Natural killer cell treated with Interleukin-12 subunit alpha and Interleukin-12 subunit beta and Interleukin-15 and Interleukin-18, amount 100 ng/mL, for 72 hours (primary cell): ENCODE measurements around the gene TAS2R10. TPM values are rescaled to one million over a fixed set of nuclear protein-coding genes. Genes with fewer than 3 reads are reported as not detected.

Experiments used
- ATAC-seq, 2 donors: fragments of 150-1000 bp; cut with Tn5 transposase in 1 of 2; sonication (Bioruptor Pico), chemical (Tn5 transposase) in 1 of 2; 2 replicates each; pipeline ENCODE4 v1.10.0; 2021
- DNase-seq: peaks from one replicate; pipeline ENCODE4 v3.0.0; 2022; ENCODE audit warnings: low spot score
- H3K27ac Mint-ChIP-seq, 2 donors: 1 replicate in 1 of 2; 2 replicates in 1 of 2; pipeline ENCODE4 v1.8.0; 2022; ENCODE audit warnings: mixed read lengths in 2 of 2, mild to moderate bottlenecking in 1 of 2, moderate library complexity in 1 of 2
- H3K27me3 Mint-ChIP-seq, 2 donors: 1 replicate in 1 of 2; 2 replicates in 1 of 2; pipeline ENCODE4 v1.8.0; 2022; ENCODE audit warnings: mixed read lengths in 2 of 2
- H3K36me3 Mint-ChIP-seq: one replicate; pipeline ENCODE4 v1.8.0; 2022; ENCODE audit warnings: mixed read lengths
- H3K4me1 Mint-ChIP-seq, 2 donors: 1 replicate in 1 of 2; 2 replicates in 1 of 2; pipeline ENCODE4 v1.8.0; 2022; ENCODE audit warnings: low read depth in 2 of 2, mixed read lengths in 2 of 2, mild to moderate bottlenecking in 1 of 2
- H3K4me3 Mint-ChIP-seq: one replicate; pipeline ENCODE4 v1.8.0; 2022; ENCODE audit warnings: mixed read lengths
- H3K9me3 Mint-ChIP-seq: 2 replicates; pipeline ENCODE4 v1.8.0; 2022; ENCODE audit warnings: mixed read lengths
- total RNA-seq, 2 donors: library from RNA; stranded (reverse); gene quantifications; one replicate each; pipeline ENCODE4 v1.2.3, GENCODE V29; 2022

TAS2R10 gene
- 1 to 10 TPM in 1 of 2 donors, under 1 TPM in 1; 0.64 to 1.0 TPM for total RNA-seq

GRCh38 chr12:10826258-10826657 is at the start of gene TAS2R10:
TSS of gene TAS2R10 (minus strand) at chr12:10826358. CDS start at chr12:10826269, 89 bp downstream.
- Mint-ChIP-seq H3K27ac (no peak within 1 kb of the TSS), H3K9me3 (no peaks in the 10 kb centered on the region), H3K4me3 (no peak within 1 kb of the TSS), H3K36me3 (no peaks in the 10 kb centered on the region), H3K27me3 (no peaks in the 10 kb centered on the region), H3K4me1 (no peaks in the 10 kb centered on the region)
- DNase-seq = no peak
- ATAC-seq = no peak

DNA sequence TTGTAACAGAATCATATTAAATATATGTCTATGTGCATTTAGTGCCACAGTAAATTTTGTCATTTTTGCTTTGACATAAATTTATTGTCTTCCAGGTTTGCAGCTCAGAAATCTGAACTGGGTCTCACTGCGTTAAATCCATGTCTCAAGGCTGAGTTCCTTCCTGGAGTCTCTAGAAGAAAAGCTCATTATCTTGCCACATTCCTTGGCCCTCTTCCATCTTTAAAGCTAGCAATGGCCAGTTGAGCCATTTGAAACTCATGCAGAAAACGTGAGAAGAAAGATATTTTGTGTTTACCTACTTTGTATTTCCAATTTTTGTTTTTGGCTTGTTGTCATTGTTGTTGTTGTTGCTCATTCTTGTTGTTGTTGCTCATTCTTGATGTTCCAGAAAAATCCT is 47.2 kb upstream of the TAS2R10 start:
- no peak for ATAC-seq
- Mint-ChIP-seq H3K36me3 (peaks cover 19% of the 10 kb centered on the region), H3K27me3 (no peaks in the 10 kb centered on the region), H3K4me3 (no peak overlapping the region), H3K9me3 (peaks cover 6% of the 10 kb centered on the region), H3K27ac (no peak overlapping the region), H3K4me1 (no peaks in the 10 kb centered on the region)
- no peak for DNase-seq

DNA sequence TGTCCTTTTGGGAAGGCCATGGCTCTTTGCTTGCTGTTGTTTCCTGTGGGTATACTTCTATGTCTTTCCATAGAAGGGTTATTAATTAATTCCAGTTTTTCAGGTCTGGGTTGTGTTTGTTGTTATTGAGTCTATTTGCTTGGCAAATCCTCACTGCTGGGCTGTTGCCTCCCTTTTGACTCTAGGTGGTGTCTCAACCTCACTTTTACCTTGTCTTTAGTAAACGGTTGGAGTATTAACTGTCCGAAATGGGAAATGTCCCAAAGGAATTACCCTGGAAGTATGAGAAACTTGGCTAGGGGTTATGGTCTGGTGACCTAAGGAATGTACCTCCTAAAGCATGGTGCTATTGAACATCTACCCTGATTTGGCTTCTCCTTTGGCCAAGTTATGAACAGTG is 41.2 kb upstream of the TAS2R10 start:
- peaks cover 0 to 3% of the 10 kb centered on the region in 2 donors for H3K4me1 Mint-ChIP-seq
- DNase-seq = no peak
- no peak for ATAC-seq
- H3K27me3 Mint-ChIP-seq = no peaks in the 10 kb centered on the region
- H3K9me3 Mint-ChIP-seq = no peaks in the 10 kb centered on the region
- H3K4me3 Mint-ChIP-seq = no peak overlapping the region
- peaks cover 16% of the 10 kb centered on the region for H3K36me3 Mint-ChIP-seq
- H3K27ac Mint-ChIP-seq = no peak overlapping the region

DNA sequence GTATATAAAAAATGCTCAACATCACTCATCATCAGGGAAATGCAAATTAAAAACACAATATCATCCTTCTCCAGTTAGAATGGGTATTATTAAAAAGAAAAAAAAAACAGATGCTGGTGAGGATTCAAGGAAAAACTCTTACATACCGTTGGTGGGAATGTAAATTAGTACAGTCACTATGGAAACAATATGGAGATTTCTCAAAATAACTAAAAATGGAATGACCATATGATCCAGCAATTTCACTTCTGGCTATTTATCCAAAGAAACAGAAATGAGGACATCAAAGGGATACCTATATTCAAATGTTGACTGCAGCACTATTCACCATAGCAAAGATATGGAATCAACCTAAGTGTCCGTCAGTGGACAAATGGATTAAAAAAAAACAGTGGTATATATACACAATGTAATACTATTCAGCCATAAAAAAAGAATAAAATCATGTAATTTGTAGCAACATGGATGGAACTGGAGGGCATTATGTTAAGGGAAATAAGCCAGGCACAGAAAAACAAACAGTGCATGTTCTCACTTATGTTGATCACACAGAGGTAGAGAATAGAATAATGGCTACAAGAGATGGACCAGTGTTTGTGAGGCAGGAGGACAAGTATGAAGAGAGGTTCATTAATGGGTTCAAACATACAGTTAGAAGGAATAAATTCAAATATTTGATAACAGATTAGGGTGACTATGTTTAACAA is 37.5 kb upstream of the TAS2R10 start:
- Mint-ChIP-seq H3K27ac (no peak overlapping the region), H3K27me3 (no peaks in the 10 kb centered on the region), H3K36me3 (peaks cover 35% of the 10 kb centered on the region), H3K4me3 (no peak overlapping the region), H3K9me3 (peaks cover 3% of the 10 kb centered on the region), H3K4me1 (peaks cover 0 to 3% of the 10 kb centered on the region in 2 donors)
- no peak for ATAC-seq
- DNase-seq = no peak

- H3K9me3 Mint-ChIP-seq = peaks cover 3% of the 10 kb centered on the region
- no peaks in the 10 kb centered on the region for H3K27me3 Mint-ChIP-seq
- DNase-seq = no peak
- peaks cover 0 to 3% of the 10 kb centered on the region in 2 donors for H3K4me1 Mint-ChIP-seq
- H3K27ac Mint-ChIP-seq = no peak overlapping the region
- no peak overlapping the region for H3K4me3 Mint-ChIP-seq
- ATAC-seq = no peak
- H3K36me3 Mint-ChIP-seq = peaks cover 53% of the 10 kb centered on the region
Measured at GRCh38 chr12:10861366-10861765, 35.2 kb upstream of the TAS2R10 start.

GRCh38 chr12:10855807-10856206 is 29.6 kb upstream of the TAS2R10 start:
- no peaks in the 10 kb centered on the region for H3K27me3 Mint-ChIP-seq
- DNase-seq (no peak), ATAC-seq (no peak)
- H3K36me3 Mint-ChIP-seq = peaks cover 41% of the 10 kb centered on the region
- peaks cover 22 to 23% of the 10 kb centered on the region in 2 donors for H3K4me1 Mint-ChIP-seq
- no peak overlapping the region for H3K4me3 Mint-ChIP-seq
- no peak overlapping the region for H3K27ac Mint-ChIP-seq
- no peaks in the 10 kb centered on the region for H3K9me3 Mint-ChIP-seq

DNA sequence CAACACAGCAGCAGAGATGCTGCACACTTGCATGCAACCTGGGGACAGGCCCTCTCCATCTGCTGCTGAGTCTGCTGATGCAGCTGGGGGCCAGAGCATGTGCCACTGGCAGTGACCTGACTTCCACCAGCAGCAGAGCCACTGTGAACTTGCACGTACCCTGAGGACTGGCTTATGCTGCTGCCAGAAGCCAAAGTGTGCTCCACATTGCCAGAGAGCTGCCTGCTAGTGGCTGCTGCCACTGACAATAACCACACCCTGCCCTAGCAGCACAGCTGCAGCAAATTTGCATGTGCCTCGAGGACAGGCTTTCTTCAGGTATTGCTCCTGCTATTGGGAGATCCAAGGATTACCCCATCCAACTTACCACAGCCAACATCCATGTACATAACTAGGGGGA is 27.6 kb upstream of the TAS2R10 start:
- Mint-ChIP-seq H3K9me3 (no peaks in the 10 kb centered on the region), H3K4me3 (no peak overlapping the region), H3K27ac (no peak overlapping the region), H3K27me3 (no peaks in the 10 kb centered on the region), H3K4me1 (peaks cover 34 to 42% of the 10 kb centered on the region in 2 donors), H3K36me3 (peaks cover 27% of the 10 kb centered on the region)
- no peak for ATAC-seq
- no peak for DNase-seq

- peak overlapping the region; percentile 9 to 10 for H3K27ac Mint-ChIP-seq
- DNase-seq (no peak), ATAC-seq (no peak)
- peaks cover 14% of the 10 kb centered on the region for H3K36me3 Mint-ChIP-seq
- H3K9me3 Mint-ChIP-seq = no peaks in the 10 kb centered on the region
- no peak overlapping the region for H3K4me3 Mint-ChIP-seq
- H3K4me1 Mint-ChIP-seq = peaks cover 34 to 44% of the 10 kb centered on the region in 2 donors
- H3K27me3 Mint-ChIP-seq = no peaks in the 10 kb centered on the region
Measured at GRCh38 chr12:10851243-10851858, 25.2 kb upstream of the TAS2R10 start.

DNA sequence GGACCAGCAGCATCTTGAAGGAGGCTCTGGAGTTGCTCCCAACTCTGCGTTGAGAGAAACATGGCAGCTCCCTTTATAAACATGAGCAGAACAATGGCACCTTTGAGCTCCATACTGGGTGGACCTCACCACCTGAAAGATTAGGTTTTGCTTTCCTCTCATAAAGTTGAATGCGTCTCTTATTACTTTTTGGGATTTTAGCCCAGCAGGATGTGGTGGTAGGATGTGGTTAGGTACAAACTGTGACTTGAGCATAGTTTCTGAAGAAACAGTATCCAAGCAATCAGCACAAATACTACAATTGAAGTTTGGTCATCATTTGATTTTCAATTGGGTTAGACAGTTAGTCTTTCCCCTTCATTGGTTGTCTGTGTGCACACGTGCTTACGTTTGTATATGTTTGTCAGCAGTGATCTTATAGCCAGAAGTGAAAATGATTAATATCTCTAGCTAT is 23.3 kb upstream of the TAS2R10 start, which contains the start of gene PRR4:
Gene PRR4, minus strand, starts transcription at position 51 of the 454 bp plus-strand sequence. Its CDS starts 38 bp downstream, at position 13.
- Mint-ChIP-seq H3K27me3 (no peaks in the 10 kb centered on the region), H3K36me3 (peaks cover 6% of the 10 kb centered on the region), H3K9me3 (no peaks in the 10 kb centered on the region), H3K4me3 (no peak within 1 kb of the TSS), H3K27ac (peak within 1 kb of the TSS in 1 of 2 donors; percentile 15), H3K4me1 (peaks cover 34 to 44% of the 10 kb centered on the region in 2 donors)
- ATAC-seq (peak; percentile 61 to 73), DNase-seq (no peak)

GRCh38 chr12:10847744-10848143 is 21.6 kb upstream of the TAS2R10 start:
- Mint-ChIP-seq H3K9me3 (no peaks in the 10 kb centered on the region), H3K4me1 (peaks cover 31 to 40% of the 10 kb centered on the region in 2 donors), H3K27me3 (no peaks in the 10 kb centered on the region), H3K27ac (peak overlapping the region in 1 of 2 donors; percentile 16), H3K36me3 (peaks cover 6% of the 10 kb centered on the region), H3K4me3 (no peak overlapping the region)
- ATAC-seq (no peak), DNase-seq (no peak)

DNA sequence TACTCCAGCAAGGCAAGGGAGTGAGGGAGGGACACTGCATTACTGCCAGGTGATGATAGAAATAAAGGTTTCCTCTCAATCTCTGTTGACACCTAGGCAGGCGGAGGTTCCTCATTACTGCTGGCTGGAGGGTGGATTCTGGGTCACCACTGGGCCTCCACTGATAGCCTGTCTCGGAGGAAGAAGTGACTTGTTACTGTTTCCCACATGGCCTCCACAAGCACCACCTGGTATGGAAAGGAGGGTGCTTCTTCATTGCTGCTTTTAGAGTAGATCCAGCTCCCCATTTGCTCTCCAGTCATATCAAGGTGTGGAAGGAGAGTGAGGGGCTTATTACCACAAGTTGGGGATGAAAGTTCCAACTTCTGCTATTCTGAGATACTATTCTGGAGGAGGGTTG is 16.7 kb upstream of the TAS2R10 start:
- H3K27me3 Mint-ChIP-seq = no peaks in the 10 kb centered on the region
- DNase-seq (no peak), ATAC-seq (no peak)
- H3K27ac Mint-ChIP-seq = no peak overlapping the region
- H3K36me3 Mint-ChIP-seq = peaks cover 12% of the 10 kb centered on the region
- H3K4me3 Mint-ChIP-seq = no peak overlapping the region
- H3K4me1 Mint-ChIP-seq = no peaks in the 10 kb centered on the region
- no peaks in the 10 kb centered on the region for H3K9me3 Mint-ChIP-seq

GRCh38 chr12:10838461-10838860 is 12.3 kb upstream of the TAS2R10 start:
- Mint-ChIP-seq H3K9me3 (no peaks in the 10 kb centered on the region), H3K4me1 (no peaks in the 10 kb centered on the region), H3K27me3 (peaks cover 0 to 2% of the 10 kb centered on the region in 2 donors), H3K27ac (no peak overlapping the region), H3K4me3 (no peak overlapping the region), H3K36me3 (peaks cover 6% of the 10 kb centered on the region)
- ATAC-seq (no peak), DNase-seq (no peak)

- Mint-ChIP-seq H3K4me1 (no peaks in the 10 kb centered on the region), H3K9me3 (no peaks in the 10 kb centered on the region), H3K4me3 (no peak overlapping the region), H3K27me3 (peaks cover 0 to 2% of the 10 kb centered on the region in 2 donors), H3K36me3 (no peaks in the 10 kb centered on the region), H3K27ac (no peak overlapping the region)
- ATAC-seq (no peak), DNase-seq (no peak)
Measured at GRCh38 chr12:10829994-10830393, 3.8 kb upstream of the TAS2R10 start.

DNA sequence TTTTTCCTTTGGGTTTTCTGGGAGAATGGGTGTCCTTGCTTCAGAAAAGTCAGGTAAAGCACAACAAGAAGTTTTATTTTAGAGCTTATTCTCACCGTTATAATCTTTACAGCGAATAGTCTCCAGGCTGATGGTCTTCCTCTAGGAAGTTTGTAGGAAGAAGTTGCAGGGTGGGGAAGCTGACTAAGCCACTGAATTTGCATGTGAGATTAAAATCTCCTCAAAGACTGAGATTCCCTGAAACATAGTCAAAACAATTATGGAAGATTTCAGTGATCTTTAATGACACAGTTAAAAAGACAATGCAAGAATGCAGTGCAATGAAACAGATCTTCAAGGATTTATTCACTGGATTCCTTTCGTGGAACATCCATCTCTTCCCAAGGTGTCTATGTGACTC is 1.2 kb downstream of the TAS2R10 start:
- H3K27ac Mint-ChIP-seq = no peak overlapping the region
- H3K9me3 Mint-ChIP-seq = no peaks in the 10 kb centered on the region
- no peak overlapping the region for H3K4me3 Mint-ChIP-seq
- ATAC-seq = no peak
- H3K27me3 Mint-ChIP-seq = no peaks in the 10 kb centered on the region
- no peaks in the 10 kb centered on the region for H3K36me3 Mint-ChIP-seq
- no peak for DNase-seq
- H3K4me1 Mint-ChIP-seq = no peaks in the 10 kb centered on the region
